DND-41 (cell line): Measurements from ENCODE around the gene MAPRE2.

Source experiments
- CTCF ChIP-seq: IDR thresholded peaks from 2 replicates; pipeline ENCODE4 v1.5.1; 2012; ENCODE audit warnings: borderline replicate concordance, low read length, moderate library complexity, mild to moderate bottlenecking; ENCODE audit not compliant: poor library complexity, severe bottlenecking; ENCODE audit errors: extremely low read depth
- EZH2 ChIP-seq: IDR thresholded peaks from 3 replicates; pipeline ENCODE4 v1.6.1; 2012; ENCODE audit warnings: borderline replicate concordance, low read depth, mild to moderate bottlenecking, moderate library complexity, low read length, inconsistent platforms; ENCODE audit not compliant: severe bottlenecking

GRCh38 chr18:35183886-35184285 lies 142.7 kb downstream of the MAPRE2 start:
- no peak for TF ChIP-seq EZH2
- no peak for TF ChIP-seq CTCF
